Activated T-cell treated with anti-CD3 and anti-CD28 coated beads for 48 hours (primary cell): Measurements from ENCODE around the gene ARHGAP8.
"Not testable (repeated sequence)": the region's sequence is repeated elsewhere in the genome, so short reads cannot be mapped to it uniquely, and the experiment has no call there.

Experiments used
- DNase-seq: peaks from one replicate; pipeline ENCODE4 v3.0.0-alpha.2; 2020; ENCODE audit warnings: low read depth

Gene ARHGAP8

GRCh38 chr22:44889255-44889878 lies 137.0 kb downstream of the ARHGAP8 start:
- no peak for DNase-seq

GRCh38 chr22:44890416-44891292 lies 138.3 kb downstream of the ARHGAP8 start:
- DNase-seq: no peak

- DNase-seq: no peak
Observed at GRCh38 chr22:44891293-44891747, 138.9 kb downstream of the ARHGAP8 start.

- DNase-seq: no peak
Observed at GRCh38 chr22:44891791-44892190, 139.4 kb downstream of the ARHGAP8 start.

- DNase-seq: no peak
Observed at GRCh38 chr22:44892243-44892642, 139.9 kb downstream of the ARHGAP8 start.

GRCh38 chr22:44892803-44893730 lies 140.7 kb downstream of the ARHGAP8 start:
- DNase-seq: no peak

- no peak for DNase-seq
Observed at GRCh38 chr22:44893731-44894080, 141.3 kb downstream of the ARHGAP8 start.

- no peak for DNase-seq
Observed at GRCh38 chr22:44894321-44894720, 141.9 kb downstream of the ARHGAP8 start.

GRCh38 chr22:44894782-44895181 lies 142.4 kb downstream of the ARHGAP8 start:
- DNase-seq: no peak

GRCh38 chr22:44895296-44896055 lies 143.1 kb downstream of the ARHGAP8 start:
- DNase-seq: no peak

- no peak for DNase-seq
Observed at GRCh38 chr22:44898236-44898635, 145.9 kb downstream of the ARHGAP8 start.

GRCh38 chr22:44901301-44901700 lies 148.9 kb downstream of the ARHGAP8 start:
- no peak for DNase-seq

GRCh38 chr22:44903164-44903563 lies 150.8 kb downstream of the ARHGAP8 start:
- not testable (repeated sequence) for DNase-seq

- not testable (repeated sequence) for DNase-seq
Observed at GRCh38 chr22:44904492-44905152, 152.2 kb downstream of the ARHGAP8 start.

- DNase-seq: no peak
Observed at GRCh38 chr22:44906248-44906936, 154.0 kb downstream of the ARHGAP8 start.

GRCh38 chr22:44906999-44907644 lies 154.7 kb downstream of the ARHGAP8 start:
- DNase-seq: no peak

- DNase-seq: no peak
Observed at GRCh38 chr22:44907765-44908737, 155.7 kb downstream of the ARHGAP8 start.

GRCh38 chr22:44909241-44909640 lies 156.9 kb downstream of the ARHGAP8 start:
- DNase-seq: no peak
